Colon (tissue), 2 donors: Measurements from ENCODE around the gene PCSK5.
A peak's percentile ranks its signal among the peaks of the same experiment; 100 is the strongest.

ENCODE experiments used
- FAIRE-seq: peaks from 2 replicates; lab custom pipeline; 2012; peaks lifted over from hg19 to GRCh38; lab: Jason Lieb, UNC
- donor health status: control.
- donor health status: control.

The PCSK5 gene

GRCh38 chr9:76400534-76401096 lies 510.1 kb downstream of the PCSK5 start:
- FAIRE-seq, result no peak

GRCh38 chr9:76401176-76401575 lies 510.7 kb downstream of the PCSK5 start:
- no peak for FAIRE-seq

- FAIRE-seq, result no peak
Observed at GRCh38 chr9:76401580-76402354, 511.3 kb downstream of the PCSK5 start.

- FAIRE-seq, result peak; percentile 73
Observed at GRCh38 chr9:76403352-76403751, 512.9 kb downstream of the PCSK5 start.

- FAIRE-seq, result no peak
Observed at GRCh38 chr9:76404401-76404800, 513.9 kb downstream of the PCSK5 start.

- FAIRE-seq, result no peak
Observed at GRCh38 chr9:76405340-76405739, 514.9 kb downstream of the PCSK5 start.

- no peak for FAIRE-seq
Observed at GRCh38 chr9:76405868-76406267, 515.4 kb downstream of the PCSK5 start.
